ENCODE results near the gene CCNL1. TPM values are rescaled to one million over a fixed set of nuclear protein-coding genes. Genes with fewer than 3 reads are reported as not detected.

CCNL1 gene
- total RNA-seq, 1 experiment from 2014 or later: 118 TPM

DNA sequence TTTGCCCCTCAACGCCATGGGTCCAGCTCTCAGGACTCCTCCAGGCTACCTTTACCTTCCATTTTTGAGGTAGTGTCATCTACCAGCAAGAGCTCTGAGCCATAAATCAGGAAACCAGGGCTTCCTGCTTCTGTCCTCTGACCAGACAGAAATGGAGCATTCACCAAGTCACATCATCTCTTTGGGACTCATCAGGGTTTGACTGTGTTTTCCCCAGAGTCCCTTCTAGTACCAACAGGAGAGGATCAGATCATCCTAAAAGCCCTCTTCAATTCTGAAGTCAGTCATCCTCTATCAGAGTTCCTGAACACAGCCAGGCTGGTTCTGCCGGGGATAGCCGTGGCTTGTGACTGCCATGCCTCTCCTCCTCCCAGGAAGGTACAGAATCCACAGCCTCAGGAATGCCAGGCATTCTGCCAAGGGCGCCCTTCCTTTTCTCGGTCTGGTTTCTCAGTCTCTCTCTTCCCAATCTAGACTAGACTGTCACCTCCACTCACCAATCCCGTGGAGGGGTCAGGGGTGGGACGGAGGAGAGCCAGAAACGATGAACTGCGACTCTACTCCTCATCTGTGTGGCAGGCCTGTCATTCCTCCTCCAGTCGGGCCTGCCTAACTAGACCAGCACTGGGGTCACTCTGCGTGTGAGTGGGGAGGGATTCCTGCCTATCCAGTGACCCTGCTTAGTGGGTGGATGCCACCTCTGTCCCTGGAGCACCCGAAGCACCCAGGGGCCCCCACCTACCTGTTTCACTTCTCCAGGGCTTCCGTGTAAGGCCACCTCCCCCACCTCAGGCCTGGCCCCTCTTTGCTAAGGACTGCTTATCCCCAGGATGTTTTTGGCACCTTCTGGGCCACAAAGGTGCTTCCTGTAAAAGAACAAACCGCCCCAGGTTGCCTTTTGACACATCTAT, 30.9 kb downstream of the CCNL1 start:
- TF ChIP-seq, protein P1, sequence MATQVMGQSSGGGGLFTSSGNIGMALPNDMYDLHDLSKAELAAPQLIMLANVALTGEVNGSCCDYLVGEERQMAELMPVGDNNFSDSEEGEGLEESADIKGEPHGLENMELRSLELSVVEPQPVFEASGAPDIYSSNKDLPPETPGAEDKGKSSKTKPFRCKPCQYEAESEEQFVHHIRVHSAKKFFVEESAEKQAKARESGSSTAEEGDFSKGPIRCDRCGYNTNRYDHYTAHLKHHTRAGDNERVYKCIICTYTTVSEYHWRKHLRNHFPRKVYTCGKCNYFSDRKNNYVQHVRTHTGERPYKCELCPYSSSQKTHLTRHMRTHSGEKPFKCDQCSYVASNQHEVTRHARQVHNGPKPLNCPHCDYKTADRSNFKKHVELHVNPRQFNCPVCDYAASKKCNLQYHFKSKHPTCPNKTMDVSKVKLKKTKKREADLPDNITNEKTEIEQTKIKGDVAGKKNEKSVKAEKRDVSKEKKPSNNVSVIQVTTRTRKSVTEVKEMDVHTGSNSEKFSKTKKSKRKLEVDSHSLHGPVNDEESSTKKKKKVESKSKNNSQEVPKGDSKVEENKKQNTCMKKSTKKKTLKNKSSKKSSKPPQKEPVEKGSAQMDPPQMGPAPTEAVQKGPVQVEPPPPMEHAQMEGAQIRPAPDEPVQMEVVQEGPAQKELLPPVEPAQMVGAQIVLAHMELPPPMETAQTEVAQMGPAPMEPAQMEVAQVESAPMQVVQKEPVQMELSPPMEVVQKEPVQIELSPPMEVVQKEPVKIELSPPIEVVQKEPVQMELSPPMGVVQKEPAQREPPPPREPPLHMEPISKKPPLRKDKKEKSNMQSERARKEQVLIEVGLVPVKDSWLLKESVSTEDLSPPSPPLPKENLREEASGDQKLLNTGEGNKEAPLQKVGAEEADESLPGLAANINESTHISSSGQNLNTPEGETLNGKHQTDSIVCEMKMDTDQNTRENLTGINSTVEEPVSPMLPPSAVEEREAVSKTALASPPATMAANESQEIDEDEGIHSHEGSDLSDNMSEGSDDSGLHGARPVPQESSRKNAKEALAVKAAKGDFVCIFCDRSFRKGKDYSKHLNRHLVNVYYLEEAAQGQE (IDR thresholded peaks at IDR 0.05; ENCODE audit: insufficient read depth in 1 of 2, low read depth in 2 of 2, low read length in 1 of 2): no peak
- TF ChIP-seq, protein P2, sequence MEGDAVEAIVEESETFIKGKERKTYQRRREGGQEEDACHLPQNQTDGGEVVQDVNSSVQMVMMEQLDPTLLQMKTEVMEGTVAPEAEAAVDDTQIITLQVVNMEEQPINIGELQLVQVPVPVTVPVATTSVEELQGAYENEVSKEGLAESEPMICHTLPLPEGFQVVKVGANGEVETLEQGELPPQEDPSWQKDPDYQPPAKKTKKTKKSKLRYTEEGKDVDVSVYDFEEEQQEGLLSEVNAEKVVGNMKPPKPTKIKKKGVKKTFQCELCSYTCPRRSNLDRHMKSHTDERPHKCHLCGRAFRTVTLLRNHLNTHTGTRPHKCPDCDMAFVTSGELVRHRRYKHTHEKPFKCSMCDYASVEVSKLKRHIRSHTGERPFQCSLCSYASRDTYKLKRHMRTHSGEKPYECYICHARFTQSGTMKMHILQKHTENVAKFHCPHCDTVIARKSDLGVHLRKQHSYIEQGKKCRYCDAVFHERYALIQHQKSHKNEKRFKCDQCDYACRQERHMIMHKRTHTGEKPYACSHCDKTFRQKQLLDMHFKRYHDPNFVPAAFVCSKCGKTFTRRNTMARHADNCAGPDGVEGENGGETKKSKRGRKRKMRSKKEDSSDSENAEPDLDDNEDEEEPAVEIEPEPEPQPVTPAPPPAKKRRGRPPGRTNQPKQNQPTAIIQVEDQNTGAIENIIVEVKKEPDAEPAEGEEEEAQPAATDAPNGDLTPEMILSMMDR (IDR thresholded peaks at IDR 0.05): no peak
- no peak for TF ChIP-seq POLR2AphosphoS5 (IDR thresholded peaks at IDR 0.05; ENCODE audit: low read depth, low read length)
- no peak for TF ChIP-seq TCF7L2 (IDR thresholded peaks at IDR 0.05; ENCODE audit: low read depth, low read length)
- TF ChIP-seq SIN3A (IDR thresholded peaks at IDR 0.05; ENCODE audit: borderline replicate concordance, insufficient read depth, low read depth, low read length): no peak
- ChIA-PET POLR2A (no interaction called here), CTCF (no interaction called here)
- no peak for DNase-seq (ENCODE audit: low read depth, low spot score)
- BruUV-seq (replicated peaks): no TSS peak
- peak; percentile 18 for ATAC-seq
- Histone ChIP-seq H3K4me3 (ENCODE audit: low read depth in 2 of 2, low read length in 2 of 2) (no peak overlapping the region), H3K36me3 (ENCODE audit: control insufficient read depth, insufficient read depth, low read length) (no peaks in the 10 kb centered on the region), H3K27ac (ENCODE audit: low read length) (peak overlapping the region; percentile 90), H3K9me3 (ENCODE audit: control insufficient read depth, insufficient read depth, low read depth, low read length) (no peaks in the 10 kb centered on the region), H3K4me1 (ENCODE audit: control insufficient read depth, insufficient read depth, low read length) (peaks cover 42% of the 10 kb centered on the region), H3K27me3 (ENCODE audit: control insufficient read depth, insufficient read depth, low read length) (no peaks in the 10 kb centered on the region)
- intact Hi-C loops (cut with micrococcal nuclease; ENCODE audit: unreplicated experiment): loop anchor here (5.0 kb wide), 1 partner anchor 457 kb away; the partner anchor contains the start of gene TIPARP
- in situ Hi-C loops (cut with HindIII; ENCODE audit: low pct_unique_long_range_greater_than_20kb, low sequenced_read_pairs): no loop called here

DNA sequence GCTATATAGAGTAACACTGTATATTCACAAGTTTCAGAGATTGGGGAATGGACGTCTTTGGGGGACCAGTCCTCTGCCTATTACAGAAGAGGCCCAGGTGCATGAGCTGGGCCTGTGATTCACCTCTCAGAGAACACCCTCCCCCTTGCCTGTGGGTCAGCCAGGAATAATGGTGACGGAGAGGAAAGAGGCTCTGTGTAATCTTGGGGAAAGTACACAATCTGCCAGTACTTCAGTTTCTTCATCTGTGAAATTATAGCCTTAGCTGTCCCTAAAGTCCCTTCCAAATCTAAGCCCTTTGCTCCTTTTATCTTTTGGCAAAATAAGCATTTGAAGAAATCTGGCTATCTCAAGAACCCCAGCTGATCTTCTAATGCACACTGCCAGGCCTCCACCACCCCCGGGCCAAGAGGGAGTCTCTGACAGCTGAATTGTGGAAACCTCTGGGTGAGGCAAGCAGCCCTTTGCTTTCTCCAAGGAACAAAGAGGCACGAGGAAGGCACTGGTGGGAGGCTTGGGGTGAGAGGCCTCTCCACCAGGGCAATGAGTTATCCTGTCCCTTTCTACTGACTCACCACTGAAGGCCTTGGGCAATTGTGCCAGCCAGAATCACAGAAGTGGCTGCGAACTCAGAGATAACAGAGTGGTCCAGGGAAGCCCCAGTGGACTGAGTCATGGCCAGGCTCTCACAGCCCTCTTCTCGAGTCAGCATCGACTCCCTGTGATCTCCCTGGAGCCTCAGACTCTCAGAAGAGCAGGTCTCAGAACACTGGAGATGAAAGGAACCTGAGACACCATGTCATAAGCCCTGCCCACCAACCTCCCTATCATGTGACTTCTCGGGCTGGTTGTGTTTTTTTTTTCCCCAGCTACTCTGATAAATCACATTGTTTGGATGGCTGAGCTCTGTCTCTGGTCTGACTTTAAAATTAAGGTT, 31.8 kb downstream of the CCNL1 start:
- Histone ChIP-seq H3K4me3 (ENCODE audit: low read depth in 2 of 2, low read length in 2 of 2) (no peak overlapping the region), H3K36me3 (ENCODE audit: control insufficient read depth, insufficient read depth, low read length) (no peaks in the 10 kb centered on the region), H3K4me1 (ENCODE audit: control insufficient read depth, insufficient read depth, low read length) (peaks cover 42% of the 10 kb centered on the region), H3K9me3 (ENCODE audit: control insufficient read depth, insufficient read depth, low read depth, low read length) (no peaks in the 10 kb centered on the region), H3K27ac (ENCODE audit: low read length) (peak overlapping the region; percentile 90), H3K27me3 (ENCODE audit: control insufficient read depth, insufficient read depth, low read length) (no peaks in the 10 kb centered on the region)
- ATAC-seq: peak; percentile 46
- intact Hi-C loops (cut with micrococcal nuclease; ENCODE audit: unreplicated experiment) (loop anchor here (5.0 kb wide), 1 partner anchor 456 kb away; the partner anchor contains the start of gene TIPARP), in situ Hi-C loops (cut with HindIII; ENCODE audit: low pct_unique_long_range_greater_than_20kb, low sequenced_read_pairs) (no loop called here)
- no TSS peak for BruUV-seq (replicated peaks)
- POLR2A ChIA-PET: no interaction called here
- CTCF ChIA-PET: no interaction called here
- no peak for TF ChIP-seq POLR2AphosphoS5 (IDR thresholded peaks at IDR 0.05; ENCODE audit: low read depth, low read length)
- TF ChIP-seq, protein P1 (IDR thresholded peaks at IDR 0.05; ENCODE audit: insufficient read depth in 1 of 2, low read depth in 2 of 2, low read length in 1 of 2): no peak
- TF ChIP-seq, protein P2 (IDR thresholded peaks at IDR 0.05): no peak
- TF ChIP-seq SIN3A (IDR thresholded peaks at IDR 0.05; ENCODE audit: borderline replicate concordance, insufficient read depth, low read depth, low read length): no peak
- no peak for TF ChIP-seq TCF7L2 (IDR thresholded peaks at IDR 0.05; ENCODE audit: low read depth, low read length)
- DNase-seq (ENCODE audit: low read depth, low spot score): no peak

Measured in Panc1 (cell line).